HepG2 (cell line): ENCODE data around the gene MITF. TPM values are rescaled to one million over a fixed set of nuclear protein-coding genes. Genes with fewer than 3 reads are reported as not detected.

Experiments
- ATAC-seq: fragments of 200-7000 bp; cut with Tn5 transposase; 3 replicates; pipeline ENCODE4 v1.9.1; 2020; ENCODE audit warnings: mild to moderate bottlenecking, moderate library complexity
- BruUV-seq: library from RNA; stranded (reverse); fragments of 400-500 nt; replicated peaks from 2 replicates; lab custom pipeline; 2021; lab: Mats Ljungman, UMichigan
- CTCF ChIA-PET: fragments of 300-600 bp; formaldehyde crosslinking; extraction: SDS; loops from one replicate; lab custom pipeline; 2021; ENCODE audit warnings: low total read pairs, inconsistent platforms, low intra/inter-chr PET ratio; lab: Yijun Ruan, JAX
- POLR2A ChIA-PET: fragments of 350-600 bp; sonication (Branson Sonifier 250); formaldehyde crosslinking; loops from one replicate; lab custom pipeline; 2020; ENCODE audit warnings: antibody characterized with exemption, inconsistent platforms; lab: Yijun Ruan, JAX
- DNase-seq: peaks from one replicate; pipeline ENCODE4 v3.0.0-alpha.2; 2015; ENCODE audit warnings: low spot score
- FAIRE-seq: peaks from 3 replicates; lab custom pipeline; 2011; peaks lifted over from hg19 to GRCh38; lab: Jason Lieb, UNC
- H2AFZ ChIP-seq: one replicate; pipeline ENCODE4 v1.6.1; 2011; ENCODE audit warnings: low read length, inconsistent platforms
- H3K27ac ChIP-seq: fragments of 300-600 bp; 3 replicates; pipeline ENCODE4 v1.8.0; 2011; ENCODE audit warnings: mixed run types, mild to moderate bottlenecking, mixed read lengths, low read length, inconsistent platforms; ENCODE audit not compliant: insufficient read depth; ENCODE audit errors: extremely low read length
- H3K27me3 ChIP-seq, 2 experiments: fragments of 200-600 bp in 1 of 2; 2 replicates in 1 of 2; 3 replicates in 1 of 2; pipeline versions ENCODE4 v1.6.0 to v1.8.0; 2011; ENCODE audit warnings: low read length in 2 of 2, mild to moderate bottlenecking in 2 of 2, moderate library complexity in 2 of 2, inconsistent platforms in 1 of 2; ENCODE audit not compliant: insufficient read depth in 2 of 2, control insufficient read depth in 1 of 2
- H3K36me3 ChIP-seq, 2 experiments: fragments of 200-600 bp in 1 of 2; replicated peaks in 1 of 2; 2 replicates in 1 of 2; 3 replicates in 1 of 2; pipeline versions ENCODE4 v1.5.1 to v1.8.0; 2011; ENCODE audit warnings: low read length in 2 of 2, inconsistent platforms in 1 of 2; ENCODE audit not compliant: insufficient read depth in 2 of 2, control insufficient read depth in 1 of 2
- H3K4me1 ChIP-seq: 2 replicates; pipeline ENCODE4 v1.5.1; 2012; ENCODE audit warnings: low read length, inconsistent platforms; ENCODE audit not compliant: insufficient read depth
- H3K4me2 ChIP-seq: 2 replicates; pipeline ENCODE4 v1.6.0; 2011; ENCODE audit warnings: low read depth, low read length, inconsistent platforms
- H3K4me3 ChIP-seq, 3 experiments: fragments of 200-600 bp in 1 of 3; sonication (generic), shearing (Covaris generic) in 1 of 3; replicated peaks in 1 of 3; 2 replicates each; pipeline ENCODE4 v1.5.1; 2011 to 2016; ENCODE audit warnings: low read length in 3 of 3, inconsistent platforms in 2 of 3, low read depth in 2 of 3, mild to moderate bottlenecking in 2 of 3, control low read depth in 1 of 3, mixed read lengths in 1 of 3; ENCODE audit not compliant: insufficient read depth in 1 of 3
- H3K79me2 ChIP-seq: one replicate; pipeline ENCODE4 v1.6.1; 2011; ENCODE audit warnings: low read length, inconsistent platforms; ENCODE audit not compliant: insufficient read depth
- H3K9ac ChIP-seq: 2 replicates; pipeline ENCODE4 v1.6.0; 2011; ENCODE audit warnings: mild to moderate bottlenecking, low read depth, low read length, inconsistent platforms; ENCODE audit not compliant: insufficient read depth
- H3K9me3 ChIP-seq: 2 replicates; pipeline ENCODE4 v1.5.1; 2012; ENCODE audit warnings: mild to moderate bottlenecking, low read length
- H4K20me1 ChIP-seq: 2 replicates; pipeline ENCODE4 v1.6.0; 2011; ENCODE audit warnings: inconsistent platforms, mild to moderate bottlenecking, low read length, moderate library complexity; ENCODE audit not compliant: insufficient read depth
- CBFB ChIP-seq: sonication (generic); formaldehyde crosslinking; IDR thresholded peaks from 2 replicates; pipeline ENCODE4 v1.4.0; 2020; ENCODE audit warnings: missing genetic modification reagents
- CC2D1A ChIP-seq: sonication (generic); formaldehyde crosslinking; IDR thresholded peaks from 2 replicates; pipeline ENCODE4 v1.8.1; 2023; ENCODE audit warnings: mild to moderate bottlenecking, missing genetic modification reagents
- CEBPG ChIP-seq: IDR thresholded peaks from 2 replicates; pipeline ENCODE4 v1.6.1; 2016
- CHCHD3 ChIP-seq: sonication (generic); formaldehyde crosslinking; IDR thresholded peaks from 2 replicates; pipeline ENCODE4 v1.8.0; 2022; ENCODE audit warnings: mild to moderate bottlenecking, missing genetic modification reagents, moderate library complexity
- KLF16 ChIP-seq, 2 experiments: sonication (generic) in 1 of 2; formaldehyde crosslinking in 1 of 2; IDR thresholded peaks; 2 replicates each; pipeline versions ENCODE4 v1.6.1 to v1.8.0; 2016 to 2023; ENCODE audit warnings: missing genetic modification reagents in 2 of 2, missing compliant biosample characterization in 1 of 2
- MTA3 ChIP-seq: sonication (generic); formaldehyde crosslinking; IDR thresholded peaks from 2 replicates; pipeline ENCODE4 v1.4.0; 2020; ENCODE audit warnings: missing genetic modification reagents
- PBX2 ChIP-seq: IDR thresholded peaks from 2 replicates; pipeline ENCODE4 v1.6.1; 2016; ENCODE audit warnings: control low read depth
- TAF1 ChIP-seq: sonication (generic); formaldehyde crosslinking; IDR thresholded peaks from 2 replicates; pipeline ENCODE4 v1.4.0; 2020; ENCODE audit warnings: missing genetic modification reagents
- ZNF12 ChIP-seq: sonication (generic); formaldehyde crosslinking; IDR thresholded peaks from 2 replicates; pipeline ENCODE4 v1.5.0; 2020; ENCODE audit warnings: missing genetic modification reagents
- ZNF296 ChIP-seq: sonication (generic); formaldehyde crosslinking; conservative IDR thresholded peaks from 2 replicates; pipeline ENCODE4 v1.5.0; 2020; ENCODE audit warnings: mild to moderate bottlenecking, missing genetic modification reagents
- ZNF556 ChIP-seq: sonication (generic); formaldehyde crosslinking; IDR thresholded peaks from 2 replicates; pipeline ENCODE4 v1.4.0; 2020; ENCODE audit warnings: mild to moderate bottlenecking, missing genetic modification reagents, borderline replicate concordance
- ZNF605 ChIP-seq: sonication (generic); formaldehyde crosslinking; IDR thresholded peaks from 2 replicates; pipeline ENCODE4 v1.8.0; 2022; ENCODE audit warnings: mild to moderate bottlenecking, missing genetic modification reagents
- WGBS: methylation state at CpG from one replicate; pipeline ENCODE4 v1.1.6; 2017; ENCODE audit warnings: low lambda C conversion rate; 5-methylcytosine and 5-hydroxymethylcytosine counted together
- in situ Hi-C: cut with HindIII; loops from 2 replicates; pipeline ENCODE4 v1.10.0; 2017; ENCODE audit warnings: low pct_unique_long_range_greater_than_20kb; ENCODE audit not compliant: extremely low pct_ligation_motif_present
- intact Hi-C: fragments of 100-400 bp; cut with micrococcal nuclease; formaldehyde crosslinking; loops from one replicate; pipeline ENCODE4 v1.10.0; 2022; ENCODE audit not compliant: unreplicated experiment
- polyA plus RNA-seq, 8 experiments: library from polyadenylated mRNA; depleted of rRNA in 3 of 8; stranded (reverse) in 7 of 8; unstranded in 1 of 8; fragments of >200 nt; fragmentation: Illumina TruSeq in 4 of 8; extraction: Trizol in 4 of 8; gene quantifications; 2 replicates each; pipeline versions ENCODE4 v1.2.1 to v1.2.3, GENCODE V29; 2011 to 2016; ENCODE audit warnings: low read depth in 4 of 8, missing spikeins in 1 of 8, mixed read lengths in 1 of 8; ENCODE audit not compliant: insufficient read depth in 1 of 8
- total RNA-seq, 5 experiments: library from RNA; depleted of rRNA; stranded (reverse); fragments of >200 nt; fragmentation: Illumina TruSeq; extraction: Trizol; gene quantifications; 2 replicates each; pipeline ENCODE4 v1.2.3, GENCODE V29; 2016; ENCODE audit warnings: low read depth in 1 of 5

The MITF gene
- total and polyA plus RNA-seq, 2 of the 13 experiments (the other 11 are each of a cell fraction or from before 2014, with no cell fraction given): 0.12 to 0.38 TPM

- Histone ChIP-seq H3K4me3 (no peak overlapping the region), H3K4me1 (no peaks in the 10 kb centered on the region), H3K9me3 (no peaks in the 10 kb centered on the region), H3K79me2 (no peaks in the 10 kb centered on the region), H3K9ac (no peak overlapping the region), H3K36me3 (no peaks in the 10 kb centered on the region), H3K4me2 (no peak overlapping the region), H3K27me3 (no peaks in the 10 kb centered on the region), H3K27ac (no peak overlapping the region), H2AFZ (no peak overlapping the region), H4K20me1 (no peaks in the 10 kb centered on the region)
- FAIRE-seq (no peak), ATAC-seq (no peak), DNase-seq (no peak)
- CTCF ChIA-PET: no interaction called here
- 3% methylated on average over 2 of the region's 2 CpGs for WGBS
- intact Hi-C loops: no loop called here
- POLR2A ChIA-PET: no interaction called here
- no TSS peak for BruUV-seq
- TF ChIP-seq CC2D1A (CRISPR knock-in tag): no peak
- no peak for TF ChIP-seq ZNF296 (CRISPR knock-in tag)
- no peak for TF ChIP-seq MTA3
- TF ChIP-seq CEBPG (CRISPR knock-in tag): no peak
- TF ChIP-seq ZNF605 (CRISPR knock-in tag): no peak
- no peak for TF ChIP-seq ZNF556 (CRISPR knock-in tag)
- no peak for TF ChIP-seq CBFB (CRISPR knock-in tag)
- in situ Hi-C loops: no loop called here
Observed at GRCh38 chr3:69825446-69825845, 86.2 kb downstream of the MITF start.

GRCh38 chr3:69827127-69827526, 87.9 kb downstream of the MITF start:
- Histone ChIP-seq H3K4me1 (no peaks in the 10 kb centered on the region), H3K9me3 (no peaks in the 10 kb centered on the region), H3K79me2 (no peaks in the 10 kb centered on the region), H3K4me3 (no peak overlapping the region), H3K9ac (no peak overlapping the region), H3K27ac (no peak overlapping the region), H3K27me3 (no peaks in the 10 kb centered on the region), H4K20me1 (no peaks in the 10 kb centered on the region), H2AFZ (no peak overlapping the region), H3K36me3 (no peaks in the 10 kb centered on the region), H3K4me2 (no peak overlapping the region)
- no peak for FAIRE-seq
- CTCF ChIA-PET: no interaction called here
- BruUV-seq: no TSS peak
- intact Hi-C loops: no loop called here
- in situ Hi-C loops: no loop called here
- ATAC-seq: no peak
- DNase-seq: no peak
- TF ChIP-seq KLF16 (CRISPR knock-in tag; IDR thresholded peaks at IDR 0.05) (no peak), ZNF12 (CRISPR knock-in tag) (peak; percentile 42; the same call in 1 of the 2 replicates), TAF1 (no peak), PBX2 (CRISPR knock-in tag) (no peak), CHCHD3 (CRISPR knock-in tag) (no peak)
- POLR2A ChIA-PET: no interaction called here
- WGBS: 0% methylated on average over 1 of the region's 1 CpG
